GM12891 (cell line): ENCODE data around the gene PXN.

ENCODE experiments used
- POLR2A ChIP-seq: IDR thresholded peaks from 2 replicates; pipeline ENCODE4 v1.6.1; 2011; ENCODE audit warnings: low read depth, low read length, control low read depth
- POLR2AphosphoS5 ChIP-seq: IDR thresholded peaks from 2 replicates; pipeline ENCODE4 v1.6.1; 2011; ENCODE audit warnings: low read depth, low read length, control low read depth
- SPI1 ChIP-seq: IDR thresholded peaks from 2 replicates; pipeline ENCODE4 v1.6.1; 2011; ENCODE audit warnings: low read depth, low read length, control low read depth
- TAF1 ChIP-seq: IDR thresholded peaks from 2 replicates; pipeline ENCODE4 v1.6.1; 2011; ENCODE audit warnings: low read depth, low read length, control low read depth

GRCh38 chr12:120266180-120266870, 795 bp upstream of the PXN start:
- TF ChIP-seq POLR2A (no peak), POLR2AphosphoS5 (no peak), TAF1 (no peak), SPI1 (no peak)
